Measurements from ENCODE around the gene PARD3. TPM values are rescaled to one million over a fixed set of nuclear protein-coding genes. Genes with fewer than 3 reads are reported as not detected.

The PARD3 gene
- polyA plus RNA-seq, 3 donors, result 0.51 TPM; not detected in 2

DNA sequence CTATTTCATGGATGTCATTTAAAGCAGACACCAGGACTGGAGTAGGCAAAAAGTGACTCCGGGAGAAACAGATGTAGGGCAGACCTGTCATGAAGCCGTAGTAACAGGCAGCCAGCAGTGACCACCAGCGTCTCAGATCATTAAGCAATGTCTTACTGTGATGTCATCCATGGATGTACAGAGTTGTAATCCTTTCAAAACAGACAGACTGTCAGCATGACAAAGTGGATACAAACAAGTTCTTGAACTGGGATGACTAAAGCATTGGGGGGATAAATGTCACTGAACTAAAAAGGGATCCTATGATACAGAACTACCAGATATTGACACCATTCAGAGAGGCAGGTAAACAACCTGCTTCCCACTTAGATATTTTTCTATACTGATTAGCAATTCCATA, 675.5 kb downstream of the PARD3 start:
- Mint-ChIP-seq H3K27me3 (ENCODE audit: low read depth in 3 of 3) (peaks cover 0 to 1% (median 0%) of the 10 kb centered on the region in 3 donors), H3K27ac (no peak overlapping the region), H3K36me3 (no peaks in the 10 kb centered on the region), H3K4me3 (no peak overlapping the region), H3K4me1 (no peaks in the 10 kb centered on the region), H3K9me3 (peaks cover 0 to 4% (median 0%) of the 10 kb centered on the region in 7 donors)
- Histone ChIP-seq H3K27me3 (ENCODE audit: control insufficient read depth in 2 of 2, insufficient read depth in 2 of 2, low read length in 2 of 2) (no peaks in the 10 kb centered on the region), H4K20me1 (ENCODE audit: insufficient read depth, low read length) (no peaks in the 10 kb centered on the region), H3K9me3 (replicated peaks in 1 of 2; ENCODE audit: control insufficient read depth in 1 of 2, insufficient read depth in 1 of 2, low read length in 2 of 2) (no peaks in the 10 kb centered on the region), H3K4me1 (ENCODE audit: control insufficient read depth in 1 of 2, insufficient read depth in 2 of 2, low read length in 2 of 2) (no peaks in the 10 kb centered on the region), H3K36me3 (replicated peaks in 1 of 2; ENCODE audit: control insufficient read depth in 1 of 2, insufficient read depth in 2 of 2, low read length in 2 of 2) (no peaks in the 10 kb centered on the region), H3K27ac (ENCODE audit: low read depth in 1 of 2, low read length in 2 of 2) (no peak overlapping the region), H3K4me3 (replicated peaks in 1 of 3; ENCODE audit: low read depth in 2 of 3, low read length in 3 of 3) (no peak overlapping the region), H3K79me2 (ENCODE audit: insufficient read depth, low read length) (no peaks in the 10 kb centered on the region), H3K9ac (ENCODE audit: insufficient read depth, low read length, poor library complexity, severe bottlenecking) (no peak overlapping the region), H3K4me2 (replicated peaks; ENCODE audit: extremely low read depth, low read length, poor library complexity, severe bottlenecking) (no peak overlapping the region), H2AFZ (ENCODE audit: insufficient read depth, low read depth, low read length, poor library complexity, severe bottlenecking) (no peak overlapping the region)
- no peak for DNase-seq
- WGBS (ENCODE audit: insufficient coverage), result 85% methylated on average over 2 of the region's 3 CpGs
- TF ChIP-seq, protein P1, sequence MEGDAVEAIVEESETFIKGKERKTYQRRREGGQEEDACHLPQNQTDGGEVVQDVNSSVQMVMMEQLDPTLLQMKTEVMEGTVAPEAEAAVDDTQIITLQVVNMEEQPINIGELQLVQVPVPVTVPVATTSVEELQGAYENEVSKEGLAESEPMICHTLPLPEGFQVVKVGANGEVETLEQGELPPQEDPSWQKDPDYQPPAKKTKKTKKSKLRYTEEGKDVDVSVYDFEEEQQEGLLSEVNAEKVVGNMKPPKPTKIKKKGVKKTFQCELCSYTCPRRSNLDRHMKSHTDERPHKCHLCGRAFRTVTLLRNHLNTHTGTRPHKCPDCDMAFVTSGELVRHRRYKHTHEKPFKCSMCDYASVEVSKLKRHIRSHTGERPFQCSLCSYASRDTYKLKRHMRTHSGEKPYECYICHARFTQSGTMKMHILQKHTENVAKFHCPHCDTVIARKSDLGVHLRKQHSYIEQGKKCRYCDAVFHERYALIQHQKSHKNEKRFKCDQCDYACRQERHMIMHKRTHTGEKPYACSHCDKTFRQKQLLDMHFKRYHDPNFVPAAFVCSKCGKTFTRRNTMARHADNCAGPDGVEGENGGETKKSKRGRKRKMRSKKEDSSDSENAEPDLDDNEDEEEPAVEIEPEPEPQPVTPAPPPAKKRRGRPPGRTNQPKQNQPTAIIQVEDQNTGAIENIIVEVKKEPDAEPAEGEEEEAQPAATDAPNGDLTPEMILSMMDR (IDR thresholded peaks at IDR 0.05), result no peak
- intact Hi-C loops (cut with micrococcal nuclease), result no loop called here

DNA sequence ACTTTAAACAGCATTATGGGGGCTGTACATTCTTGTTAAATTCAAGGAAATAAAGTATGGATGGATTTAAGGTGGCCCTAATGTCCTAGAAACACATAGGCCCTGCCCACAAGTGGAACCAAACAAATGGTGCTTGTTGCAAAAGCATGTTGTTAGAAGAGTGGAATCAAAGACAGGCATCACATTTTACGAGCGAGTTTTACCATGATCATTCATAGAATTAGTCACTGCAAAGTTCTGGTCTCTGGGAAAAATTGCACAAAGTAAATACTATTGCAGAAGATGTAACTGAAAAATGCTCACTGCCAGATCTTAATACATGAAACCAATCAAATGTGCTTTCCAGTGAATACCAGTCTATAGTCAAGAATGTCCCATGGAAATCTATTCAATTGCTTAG, 677.1 kb downstream of the PARD3 start:
- TF ChIP-seq, protein P1 (IDR thresholded peaks at IDR 0.05), result no peak
- intact Hi-C loops (cut with micrococcal nuclease), result no loop called here
- peaks cover 0 to 3% (median 0%) of the 10 kb centered on the region in 7 donors for H3K9me3 Mint-ChIP-seq
- no peak overlapping the region for H3K4me3 Mint-ChIP-seq
- no peak for DNase-seq
- H3K4me3 ChIP-seq (replicated peaks in 1 of 3; ENCODE audit: low read depth in 2 of 3, low read length in 3 of 3), result no peak overlapping the region
- no peaks in the 10 kb centered on the region for H3K36me3 Mint-ChIP-seq
- H3K4me2 ChIP-seq (replicated peaks; ENCODE audit: extremely low read depth, low read length, poor library complexity, severe bottlenecking), result no peak overlapping the region
- no peaks in the 10 kb centered on the region for H3K27me3 ChIP-seq (ENCODE audit: control insufficient read depth in 2 of 2, insufficient read depth in 2 of 2, low read length in 2 of 2)
- no peaks in the 10 kb centered on the region for H3K4me1 ChIP-seq (ENCODE audit: control insufficient read depth in 1 of 2, insufficient read depth in 2 of 2, low read length in 2 of 2)
- H3K9ac ChIP-seq (ENCODE audit: insufficient read depth, low read length, poor library complexity, severe bottlenecking), result no peak overlapping the region
- no peak overlapping the region for H3K27ac ChIP-seq (ENCODE audit: low read depth in 1 of 2, low read length in 2 of 2)
- H3K9me3 ChIP-seq (replicated peaks in 1 of 2; ENCODE audit: control insufficient read depth in 1 of 2, insufficient read depth in 1 of 2, low read length in 2 of 2), result no peaks in the 10 kb centered on the region
- H2AFZ ChIP-seq (ENCODE audit: insufficient read depth, low read depth, low read length, poor library complexity, severe bottlenecking), result no peak overlapping the region
- H3K4me1 Mint-ChIP-seq, result no peaks in the 10 kb centered on the region
- no peaks in the 10 kb centered on the region for H3K27me3 Mint-ChIP-seq (ENCODE audit: low read depth in 3 of 3)
- no peaks in the 10 kb centered on the region for H3K79me2 ChIP-seq (ENCODE audit: insufficient read depth, low read length)
- WGBS (ENCODE audit: insufficient coverage), result no CpG with 5 or more reads among the region's 2 CpGs
- H3K27ac Mint-ChIP-seq, result no peak overlapping the region
- no peaks in the 10 kb centered on the region for H4K20me1 ChIP-seq (ENCODE audit: insufficient read depth, low read length)
- H3K36me3 ChIP-seq (replicated peaks in 1 of 2; ENCODE audit: control insufficient read depth in 1 of 2, insufficient read depth in 2 of 2, low read length in 2 of 2), result no peaks in the 10 kb centered on the region

All from CD14-positive monocyte (primary cell).